ENCODE results near the gene NDRG2. TPM values are rescaled to one million over a fixed set of nuclear protein-coding genes. Genes with fewer than 3 reads are reported as not detected.

Gene NDRG2
- total RNA-seq, 1 donor from 2014 or later: 33.1 TPM

DNA sequence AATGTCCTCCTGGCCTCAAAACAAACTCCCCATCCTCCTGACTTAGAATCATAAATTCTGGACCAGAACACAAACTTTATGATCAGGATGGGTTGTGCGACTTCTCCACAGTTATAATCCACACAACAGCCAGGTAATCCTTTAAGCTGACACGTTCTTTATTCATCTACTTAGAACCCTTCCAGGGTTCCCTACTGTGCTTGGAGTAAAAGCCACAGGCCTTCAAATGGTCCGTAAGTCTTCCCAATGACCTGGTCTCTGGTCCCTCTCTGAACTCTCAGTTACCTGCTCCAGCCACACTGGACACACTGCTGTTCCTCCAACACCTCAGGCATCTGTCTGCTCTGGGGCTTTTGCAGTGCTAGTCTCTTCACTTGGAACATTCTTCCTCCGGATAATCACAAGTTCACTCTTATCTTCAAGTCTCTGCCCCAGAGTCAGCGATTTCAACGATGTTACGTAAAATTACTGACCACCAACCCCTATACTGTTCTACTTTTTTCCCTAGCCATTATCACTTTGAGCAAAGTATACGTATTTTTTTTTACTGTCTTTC, 15.6 kb upstream of the NDRG2 start:
- TF ChIP-seq, protein P1, sequence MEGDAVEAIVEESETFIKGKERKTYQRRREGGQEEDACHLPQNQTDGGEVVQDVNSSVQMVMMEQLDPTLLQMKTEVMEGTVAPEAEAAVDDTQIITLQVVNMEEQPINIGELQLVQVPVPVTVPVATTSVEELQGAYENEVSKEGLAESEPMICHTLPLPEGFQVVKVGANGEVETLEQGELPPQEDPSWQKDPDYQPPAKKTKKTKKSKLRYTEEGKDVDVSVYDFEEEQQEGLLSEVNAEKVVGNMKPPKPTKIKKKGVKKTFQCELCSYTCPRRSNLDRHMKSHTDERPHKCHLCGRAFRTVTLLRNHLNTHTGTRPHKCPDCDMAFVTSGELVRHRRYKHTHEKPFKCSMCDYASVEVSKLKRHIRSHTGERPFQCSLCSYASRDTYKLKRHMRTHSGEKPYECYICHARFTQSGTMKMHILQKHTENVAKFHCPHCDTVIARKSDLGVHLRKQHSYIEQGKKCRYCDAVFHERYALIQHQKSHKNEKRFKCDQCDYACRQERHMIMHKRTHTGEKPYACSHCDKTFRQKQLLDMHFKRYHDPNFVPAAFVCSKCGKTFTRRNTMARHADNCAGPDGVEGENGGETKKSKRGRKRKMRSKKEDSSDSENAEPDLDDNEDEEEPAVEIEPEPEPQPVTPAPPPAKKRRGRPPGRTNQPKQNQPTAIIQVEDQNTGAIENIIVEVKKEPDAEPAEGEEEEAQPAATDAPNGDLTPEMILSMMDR (IDR thresholded peaks at IDR 0.05; ENCODE audit: partially characterized antibody, unreplicated experiment): no peak
- Mint-ChIP-seq H3K27me3 (ENCODE audit: unreplicated experiment) (peaks cover 5% of the 10 kb centered on the region), H3K27ac (ENCODE audit: unreplicated experiment) (peak overlapping the region; percentile 72), H3K36me3 (ENCODE audit: unreplicated experiment) (no peaks in the 10 kb centered on the region), H3K4me1 (ENCODE audit: low read depth, unreplicated experiment) (peaks cover 26% of the 10 kb centered on the region), H3K9me3 (ENCODE audit: unreplicated experiment) (peaks cover 8% of the 10 kb centered on the region), H3K4me3 (ENCODE audit: unreplicated experiment) (peak overlapping the region; percentile 26)
- no peak for DNase-seq

DNA sequence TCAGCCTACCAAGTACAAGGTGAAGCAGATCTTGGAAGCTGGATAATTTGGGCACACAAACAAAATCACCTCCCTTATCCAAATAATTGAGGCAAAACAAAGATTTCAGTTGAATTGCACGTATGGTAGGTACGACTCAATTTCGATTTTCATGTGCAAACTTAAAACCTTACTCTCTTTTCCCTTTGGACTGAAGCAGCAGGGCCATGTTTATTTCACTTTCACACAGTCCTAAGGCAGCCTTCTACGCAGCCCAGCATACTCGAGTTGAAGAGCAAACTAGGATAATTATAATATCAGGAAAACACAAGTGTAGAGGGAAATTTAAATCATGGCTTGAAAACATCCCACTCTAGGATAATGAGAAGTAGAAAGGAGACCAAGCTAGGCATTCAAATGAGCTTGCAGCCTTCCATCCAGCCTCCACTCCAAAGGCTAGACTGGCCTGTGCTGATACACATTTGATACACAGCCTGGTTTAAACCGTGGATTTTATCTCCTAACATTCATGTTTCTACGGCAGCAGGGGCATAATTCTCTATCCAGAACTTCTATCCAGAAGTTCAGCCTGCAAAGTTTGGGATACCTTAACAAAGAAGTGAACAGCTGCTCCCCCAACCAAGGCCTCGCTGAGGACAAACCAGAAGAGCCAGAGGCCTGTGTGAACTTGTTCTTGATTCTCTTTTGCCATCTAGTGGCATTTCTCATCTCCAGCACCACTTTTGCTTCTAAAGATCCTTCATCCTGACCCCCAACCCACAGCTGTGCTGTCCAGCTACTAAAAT, 14.9 kb upstream of the NDRG2 start:
- TF ChIP-seq, protein P1 (IDR thresholded peaks at IDR 0.05; ENCODE audit: partially characterized antibody, unreplicated experiment): no peak
- H3K27me3 Mint-ChIP-seq (ENCODE audit: unreplicated experiment): peaks cover 5% of the 10 kb centered on the region
- H3K27ac Mint-ChIP-seq (ENCODE audit: unreplicated experiment): peak overlapping the region; percentile 85
- DNase-seq: no peak
- H3K4me3 Mint-ChIP-seq (ENCODE audit: unreplicated experiment): peak overlapping the region; percentile 26
- peaks cover 26% of the 10 kb centered on the region for H3K4me1 Mint-ChIP-seq (ENCODE audit: low read depth, unreplicated experiment)
- H3K36me3 Mint-ChIP-seq (ENCODE audit: unreplicated experiment): no peaks in the 10 kb centered on the region
- peaks cover 8% of the 10 kb centered on the region for H3K9me3 Mint-ChIP-seq (ENCODE audit: unreplicated experiment)

- H3K4me1 Mint-ChIP-seq (ENCODE audit: low read depth, unreplicated experiment): peaks cover 20% of the 10 kb centered on the region
- H3K27me3 Mint-ChIP-seq (ENCODE audit: unreplicated experiment): peaks cover 3% of the 10 kb centered on the region
- peak overlapping the region; percentile 85 for H3K27ac Mint-ChIP-seq (ENCODE audit: unreplicated experiment)
- H3K9me3 Mint-ChIP-seq (ENCODE audit: unreplicated experiment): peaks cover 8% of the 10 kb centered on the region
- TF ChIP-seq, protein P1 (IDR thresholded peaks at IDR 0.05; ENCODE audit: partially characterized antibody, unreplicated experiment): no peak
- H3K36me3 Mint-ChIP-seq (ENCODE audit: unreplicated experiment): no peaks in the 10 kb centered on the region
- DNase-seq: peak; percentile 26
- H3K4me3 Mint-ChIP-seq (ENCODE audit: unreplicated experiment): peak overlapping the region; percentile 50
These were observed 13.9 kb upstream of the NDRG2 start for GRCh38 chr14:21038441-21039422.

DNA sequence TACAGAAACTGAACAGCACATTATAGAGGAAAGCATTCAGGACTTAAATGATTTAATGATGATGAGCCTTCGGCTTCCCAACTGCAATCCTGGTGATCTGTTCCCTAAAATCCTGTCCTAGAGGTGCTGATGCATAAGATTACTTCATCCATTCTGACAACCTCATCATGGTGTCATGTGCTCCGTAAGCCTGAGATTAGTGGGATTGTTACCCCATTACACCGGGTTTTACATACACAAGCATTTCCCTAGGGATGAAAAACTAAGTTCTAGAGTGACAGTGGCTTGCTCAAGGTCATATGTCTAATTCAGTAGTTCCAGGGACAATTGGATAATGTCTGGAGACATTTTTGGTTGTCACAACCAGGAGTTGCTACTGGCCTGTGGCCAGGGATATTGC, 12.3 kb upstream of the NDRG2 start:
- TF ChIP-seq, protein P1 (IDR thresholded peaks at IDR 0.05; ENCODE audit: partially characterized antibody, unreplicated experiment): no peak
- Mint-ChIP-seq H3K36me3 (ENCODE audit: unreplicated experiment) (no peaks in the 10 kb centered on the region), H3K4me1 (ENCODE audit: low read depth, unreplicated experiment) (peaks cover 17% of the 10 kb centered on the region), H3K4me3 (ENCODE audit: unreplicated experiment) (no peak overlapping the region), H3K27me3 (ENCODE audit: unreplicated experiment) (peaks cover 6% of the 10 kb centered on the region), H3K9me3 (ENCODE audit: unreplicated experiment) (peaks cover 6% of the 10 kb centered on the region), H3K27ac (ENCODE audit: unreplicated experiment) (no peak overlapping the region)
- DNase-seq: no peak

Data from glutamatergic neuron (in vitro differentiated cells).